GM11168 (cell line): ENCODE results near the gene FLII.

ENCODE experiments used
- in situ Hi-C: fragments of 300-500 bp; cut with MboI; formaldehyde crosslinking; loops from one replicate; pipeline ENCODE4 v1.12.0; 2022; ENCODE audit warnings: low sequenced_read_pairs; ENCODE audit not compliant: unreplicated experiment

The FLII gene

GRCh38 chr17:18246109-18246725 is 12.3 kb downstream of the FLII start:
- in situ Hi-C loops, result no loop called here

GRCh38 chr17:18245038-18245776 is 13.3 kb downstream of the FLII start:
- in situ Hi-C loops, result no loop called here

- in situ Hi-C loops, result no loop called here
Measured at GRCh38 chr17:18241229-18241871, 17.2 kb downstream of the FLII start.

- in situ Hi-C loops, result no loop called here
Measured at GRCh38 chr17:18240449-18240848, 18.1 kb downstream of the FLII start.

- in situ Hi-C loops, result no loop called here
Measured at GRCh38 chr17:18238299-18238698, 20.2 kb downstream of the FLII start.

- in situ Hi-C loops, result no loop called here
Measured at GRCh38 chr17:18237461-18237860, 21.1 kb downstream of the FLII start.

- in situ Hi-C loops, result no loop called here
Measured at GRCh38 chr17:18236494-18236893, 22.0 kb downstream of the FLII start.

- in situ Hi-C loops, result no loop called here
Measured at GRCh38 chr17:18235743-18236256, 22.7 kb downstream of the FLII start.

- in situ Hi-C loops, result no loop called here
Measured at GRCh38 chr17:18234853-18235380, 23.6 kb downstream of the FLII start.

GRCh38 chr17:18233803-18234518 is 24.6 kb downstream of the FLII start:
- in situ Hi-C loops, result no loop called here

- in situ Hi-C loops, result no loop called here
Measured at GRCh38 chr17:18231164-18231563, 27.4 kb downstream of the FLII start.

- in situ Hi-C loops, result no loop called here
Measured at GRCh38 chr17:18230288-18231141, 28.0 kb downstream of the FLII start.

- in situ Hi-C loops, result no loop called here
Measured at GRCh38 chr17:18229771-18230170, 28.8 kb downstream of the FLII start.

- in situ Hi-C loops, result no loop called here
Measured at GRCh38 chr17:18229254-18229653, 29.3 kb downstream of the FLII start.

- in situ Hi-C loops, result no loop called here
Measured at GRCh38 chr17:18228176-18228682, 30.3 kb downstream of the FLII start.

- in situ Hi-C loops, result no loop called here
Measured at GRCh38 chr17:18227635-18228034, 30.9 kb downstream of the FLII start.

GRCh38 chr17:18226284-18226945 is 32.1 kb downstream of the FLII start:
- in situ Hi-C loops, result no loop called here

- in situ Hi-C loops, result no loop called here
Measured at GRCh38 chr17:18225642-18226283, 32.8 kb downstream of the FLII start.
